HG03565 (cell line): ENCODE measurements around the gene HYCC2.
"Not testable (repeated sequence)": the region's sequence is repeated elsewhere in the genome, so short reads cannot be mapped to it uniquely, and the experiment has no call there.

ENCODE experiments used
- ATAC-seq: cut with Tn5 transposase; IDR thresholded peaks from one replicate; pipeline ENCODE4 v1.9.1; 2021; ENCODE audit warnings: mild to moderate bottlenecking, moderate library complexity; ENCODE audit not compliant: unreplicated experiment

Gene HYCC2

DNA sequence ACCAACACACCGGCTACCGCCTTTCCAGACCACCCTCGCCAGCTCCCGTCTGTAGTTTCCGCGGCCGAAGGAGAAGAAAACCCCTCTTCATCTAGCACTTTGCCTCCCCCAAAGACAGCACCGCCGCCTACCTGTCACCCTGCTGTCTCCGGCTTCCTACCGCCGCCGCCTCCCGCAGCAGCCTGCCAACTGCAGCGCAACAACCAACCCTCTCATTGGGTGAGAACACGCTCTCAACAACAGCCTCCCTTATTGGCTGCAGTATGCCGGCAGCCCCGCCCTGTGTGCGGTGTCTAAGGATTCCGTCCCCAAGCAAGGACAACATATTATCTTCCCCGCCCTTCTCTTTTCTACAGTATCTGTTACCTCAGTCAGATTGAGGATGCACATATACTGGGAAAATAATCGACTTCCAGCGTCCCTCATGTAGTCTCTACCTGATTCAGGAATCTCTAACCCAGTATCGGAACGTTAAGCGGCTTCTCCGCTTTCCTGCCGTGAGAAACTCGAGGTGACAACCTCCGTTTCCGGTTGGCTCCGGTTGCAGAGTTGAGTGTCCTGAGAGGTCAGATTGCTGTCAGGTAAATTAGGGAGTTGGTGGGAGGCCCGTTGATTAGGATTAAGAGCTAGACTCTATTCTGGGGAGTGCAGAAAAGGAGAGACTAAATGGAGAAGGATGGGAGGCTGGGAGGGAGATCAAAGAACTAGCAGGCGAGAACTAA, at the start of gene HYCC2, which contains the start of gene NDUFB3:
TSS of gene HYCC2 (minus strand) at position 193 of the 722 bp plus-strand sequence. CDS start 47,662 bp downstream, outside the sequence.
TSS of gene NDUFB3 (plus strand) at position 523 of the 722 bp plus-strand sequence. CDS start 6,882 bp downstream, outside the sequence.
- peak; percentile 95 for ATAC-seq

DNA sequence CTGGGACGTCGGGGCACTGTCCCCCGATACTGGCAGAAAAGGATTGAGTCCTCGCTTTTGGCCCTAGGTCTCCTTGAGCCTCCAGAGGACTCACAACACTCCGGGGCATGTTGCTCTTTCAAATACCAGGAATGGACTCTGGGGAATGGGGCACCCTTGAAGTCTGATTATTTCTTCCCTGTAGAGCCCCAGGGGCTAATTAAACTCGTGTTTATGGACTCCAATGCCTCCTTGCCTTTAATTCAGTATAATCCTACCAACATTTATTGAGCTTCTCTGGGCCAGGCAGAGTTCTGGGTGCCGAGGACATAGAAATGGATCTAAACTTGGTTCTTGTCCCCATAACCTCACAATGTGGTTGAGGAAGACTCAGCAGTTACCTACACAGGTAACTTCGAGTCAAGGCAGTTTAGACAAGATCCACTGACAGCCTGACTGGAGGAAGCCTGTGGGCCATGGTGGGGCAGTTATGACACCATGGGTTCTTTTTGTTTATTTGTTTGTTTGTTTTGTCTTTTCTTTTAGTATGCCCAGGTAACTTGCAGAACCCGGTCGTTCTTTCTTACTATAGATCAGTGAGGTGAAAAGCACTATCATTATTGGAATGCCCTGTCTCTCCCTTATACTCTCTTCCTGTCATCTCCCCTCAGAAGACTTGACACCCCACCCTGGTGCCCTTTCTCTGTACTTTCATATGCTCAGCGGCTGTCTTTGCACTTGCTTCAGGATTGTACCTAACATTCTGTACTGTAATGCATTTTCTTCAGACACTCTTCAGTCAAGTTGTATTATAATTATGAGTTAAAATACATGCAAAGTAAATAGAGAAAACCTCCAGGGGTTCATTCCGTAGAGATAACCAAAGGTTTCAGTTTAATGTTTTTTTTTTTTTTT, 47.7 kb upstream of the HYCC2 start:
- no peak for ATAC-seq

DNA sequence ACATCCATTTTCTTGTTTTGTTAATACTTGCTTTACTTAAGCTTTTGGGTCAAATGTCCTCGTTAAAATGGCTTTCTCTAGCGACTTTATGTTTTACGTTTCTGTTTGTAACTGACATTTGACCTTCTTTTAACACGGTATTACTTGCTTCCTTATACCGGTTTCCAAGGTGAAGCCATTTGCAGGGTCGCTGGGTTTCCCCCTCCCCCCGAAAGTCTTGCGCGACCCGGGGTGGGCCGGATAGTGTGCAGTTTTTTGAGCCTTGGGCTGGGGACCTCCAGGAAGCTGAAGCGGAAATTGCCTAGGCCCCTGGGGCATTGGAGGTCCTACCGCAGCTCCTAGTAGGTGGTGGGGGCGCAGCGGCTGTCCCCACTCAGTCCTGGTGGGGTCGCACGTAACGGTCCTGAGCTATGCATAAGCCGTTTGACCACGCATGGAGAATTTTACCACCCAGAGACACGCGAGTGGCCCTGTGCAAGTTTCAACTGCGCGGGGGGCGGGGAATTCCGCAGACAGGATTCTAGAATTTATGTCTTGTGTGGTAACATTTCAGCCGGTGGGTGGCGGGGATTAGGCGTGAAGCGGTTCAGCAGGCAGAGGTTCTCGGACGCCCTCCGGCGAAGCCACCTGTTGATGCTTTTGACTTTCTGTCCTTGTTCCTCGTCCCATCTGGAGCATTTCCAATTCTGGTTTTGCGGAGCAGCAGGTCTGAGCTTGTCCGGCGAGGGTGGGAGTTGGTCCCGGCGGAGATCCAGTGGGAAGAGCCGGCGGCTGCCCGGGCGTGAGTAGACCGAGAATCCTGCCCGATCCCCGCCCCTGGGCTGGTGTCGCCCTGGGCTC, 46.9 kb upstream of the HYCC2 start:
- ATAC-seq, result peak; percentile 31

DNA sequence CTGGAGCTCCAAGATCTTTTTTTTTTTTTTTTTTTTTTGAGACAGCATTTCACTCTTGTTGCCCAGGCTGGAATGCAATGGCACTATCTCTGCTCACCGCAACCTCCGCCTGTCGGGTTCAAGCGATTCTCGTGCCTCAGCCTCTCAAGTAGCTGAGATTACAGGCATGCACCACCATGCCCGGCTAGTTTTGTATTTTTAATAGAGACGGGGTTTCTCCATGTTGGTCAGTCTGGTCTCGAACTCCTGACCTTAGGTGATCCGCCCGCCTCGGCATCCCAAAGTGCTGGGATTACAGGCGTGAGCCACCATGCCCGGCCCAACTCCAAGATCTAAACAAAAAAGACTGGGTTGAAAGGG, 46.2 kb upstream of the HYCC2 start:
- ATAC-seq, result not testable (repeated sequence)

DNA sequence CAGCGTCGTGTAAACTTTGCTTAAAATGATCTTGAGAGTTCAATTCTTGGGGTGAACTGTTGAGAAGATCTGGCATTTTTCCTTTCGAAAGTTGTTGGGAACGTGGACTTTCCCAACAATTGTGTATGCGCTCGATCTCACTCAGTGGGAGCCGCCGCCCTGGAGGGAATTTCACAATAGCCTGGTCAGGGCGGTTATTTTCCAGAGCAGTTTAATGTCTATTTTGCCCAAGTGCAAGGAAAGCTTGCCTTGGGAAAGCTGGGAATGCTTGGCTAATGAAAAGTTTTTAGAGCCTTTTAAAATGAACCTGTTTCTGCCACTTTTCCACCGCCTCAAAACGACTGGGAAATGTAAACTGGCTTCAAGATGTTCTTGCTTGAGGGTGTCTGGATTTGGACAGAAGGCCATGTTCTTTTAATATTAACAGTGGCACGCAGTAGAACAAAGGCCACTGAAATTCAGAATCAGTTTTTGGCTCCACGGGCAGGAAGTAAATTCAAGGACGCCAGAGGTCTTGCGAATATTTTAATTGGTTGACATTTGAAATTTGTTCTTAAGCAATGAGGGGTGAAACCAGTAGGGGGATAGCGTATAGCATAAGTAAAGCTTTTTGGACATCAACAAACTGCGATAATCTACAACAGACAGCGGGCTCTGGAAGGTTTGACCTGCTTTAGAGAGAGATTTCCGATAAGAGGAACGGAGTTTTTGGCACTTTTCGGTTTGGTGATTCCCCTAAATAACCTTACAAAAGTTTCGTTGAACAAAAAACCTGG, 45.7 kb upstream of the HYCC2 start:
- peak; percentile 20 for ATAC-seq

DNA sequence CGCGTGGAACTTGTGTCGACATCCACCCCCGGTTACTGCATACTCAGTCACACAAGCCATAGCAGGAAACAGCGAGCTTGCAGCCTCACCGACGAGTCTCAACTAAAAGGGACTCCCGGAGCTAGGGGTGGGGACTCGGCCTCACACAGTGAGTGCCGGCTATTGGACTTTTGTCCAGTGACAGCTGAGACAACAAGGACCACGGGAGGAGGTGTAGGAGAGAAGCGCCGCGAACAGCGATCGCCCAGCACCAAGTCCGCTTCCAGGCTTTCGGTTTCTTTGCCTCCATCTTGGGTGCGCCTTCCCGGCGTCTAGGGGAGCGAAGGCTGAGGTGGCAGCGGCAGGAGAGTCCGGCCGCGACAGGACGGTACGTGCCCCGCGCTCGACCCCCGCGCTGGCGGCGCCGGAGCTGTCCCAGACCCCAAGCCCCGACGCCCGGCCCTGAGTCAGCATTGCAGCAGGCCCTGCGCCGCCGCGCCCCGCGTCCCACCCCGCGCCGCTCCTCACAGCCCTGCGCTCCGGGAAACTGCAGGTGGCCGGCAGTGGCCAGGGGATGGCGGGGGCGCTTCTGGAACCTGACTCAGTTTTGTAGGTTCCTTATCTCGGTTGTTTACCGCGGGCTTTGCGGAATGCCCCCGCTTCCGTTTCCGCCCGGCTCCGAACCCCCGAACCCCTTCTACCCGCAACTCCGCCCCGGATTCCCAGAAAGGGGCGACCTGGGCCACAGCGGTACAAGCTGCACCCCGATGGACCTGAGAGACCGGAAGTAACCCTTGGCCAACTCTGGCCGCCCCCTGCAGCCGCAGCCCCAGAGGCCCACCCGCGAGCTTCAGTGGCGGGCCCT, 44.9 kb upstream of the HYCC2 start, which contains the start of gene CFLAR:
TSS of gene CFLAR (plus strand) at position 50 of the 844 bp plus-strand sequence. CDS start 13,702 bp downstream, outside the sequence.
- peak; percentile 27 for ATAC-seq

DNA sequence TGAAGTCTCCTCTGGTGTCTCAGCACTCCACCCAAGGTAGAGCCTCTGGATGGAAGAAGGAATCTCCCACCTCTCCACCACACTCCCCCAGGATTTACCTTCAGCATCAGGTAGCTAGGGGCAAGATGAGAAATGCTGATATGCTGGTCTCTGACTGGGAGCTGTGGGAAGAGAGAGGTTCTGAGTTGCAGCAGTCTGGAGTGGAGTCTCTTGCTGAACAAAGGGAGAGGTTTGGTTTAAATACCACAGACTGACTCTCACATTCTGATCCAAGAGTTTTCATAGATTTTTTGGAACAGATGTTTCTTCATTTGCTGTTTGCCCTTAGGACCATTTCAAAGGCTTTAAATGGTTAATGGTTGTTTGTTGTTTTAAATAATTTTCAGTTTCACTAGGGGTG, 43.4 kb upstream of the HYCC2 start:
- ATAC-seq, result no peak

DNA sequence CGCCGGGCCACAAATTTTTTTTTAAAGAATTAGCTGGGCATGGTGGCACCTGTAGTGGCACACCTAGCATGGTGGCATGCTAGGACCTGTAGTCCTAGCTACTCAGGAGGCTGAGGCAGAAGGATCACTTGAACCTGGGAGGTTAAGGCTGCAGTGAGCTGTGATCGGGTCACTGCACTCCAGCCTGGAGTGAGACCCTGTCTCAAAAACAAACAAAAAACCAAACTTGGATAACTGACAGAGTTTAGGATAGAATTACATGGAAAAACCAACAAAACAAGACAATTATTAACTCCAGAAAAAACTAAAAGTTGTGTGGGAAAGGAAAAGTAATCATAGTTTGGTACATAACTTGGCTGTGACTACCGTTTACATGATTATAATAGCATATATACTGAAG, 42.9 kb upstream of the HYCC2 start:
- ATAC-seq, result no peak

DNA sequence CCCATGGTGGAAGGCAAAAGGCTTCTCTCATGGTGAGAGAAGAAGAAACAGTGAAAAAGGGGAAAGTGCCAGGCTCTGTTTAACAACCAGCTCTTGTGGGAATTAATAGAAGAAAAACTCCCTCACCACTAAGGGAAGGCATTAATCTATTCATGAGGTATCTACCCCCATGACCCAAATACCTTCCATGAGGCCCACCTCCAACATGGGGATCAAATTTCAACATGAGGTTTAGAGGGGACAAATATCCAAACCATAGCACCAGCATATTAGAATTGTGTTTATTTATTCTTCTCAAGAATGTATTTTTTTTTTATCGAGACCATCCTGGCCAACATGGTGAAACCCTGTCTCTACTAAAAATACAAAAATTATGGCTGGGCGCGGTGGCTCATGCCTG, 39.6 kb upstream of the HYCC2 start:
- ATAC-seq, result no peak

DNA sequence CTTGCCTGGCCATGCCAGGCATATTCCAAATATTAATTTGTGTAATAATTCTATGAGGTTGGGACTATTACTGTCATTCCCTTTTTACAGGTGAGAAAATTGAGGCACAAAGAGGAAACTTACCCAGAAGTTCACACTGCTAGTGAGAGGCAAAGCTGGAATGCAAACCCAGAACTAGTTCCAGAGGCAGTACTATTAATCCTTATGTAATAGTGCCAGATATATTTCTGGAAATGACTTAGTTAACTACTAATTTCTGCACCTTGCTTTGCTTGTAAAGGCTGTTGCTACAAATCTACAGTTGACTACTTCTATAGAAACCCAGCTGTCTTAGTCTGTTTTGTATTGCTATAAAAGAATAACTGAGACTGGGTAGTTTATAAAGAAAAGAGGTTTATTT, 39.1 kb upstream of the HYCC2 start:
- ATAC-seq, result no peak

DNA sequence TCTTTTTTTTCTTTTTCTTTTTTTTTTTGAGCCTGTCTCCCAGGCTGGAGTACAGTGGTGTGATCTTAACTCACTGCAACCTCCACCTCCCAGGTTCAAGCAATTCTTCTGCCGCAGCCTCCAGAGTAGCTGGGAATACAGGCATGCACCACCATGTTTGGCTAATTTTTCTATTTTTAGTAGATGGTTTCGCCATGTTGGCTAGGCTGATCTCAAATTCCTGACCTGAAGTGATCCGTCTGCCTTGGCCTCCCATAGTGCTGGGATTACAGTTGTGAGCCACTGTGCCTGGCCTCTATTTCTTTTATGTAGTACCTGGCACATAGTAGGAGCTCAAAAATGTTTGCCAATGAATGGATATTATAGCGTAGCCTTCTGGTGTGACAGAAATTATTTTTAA, 37.7 kb upstream of the HYCC2 start:
- ATAC-seq, result no peak

DNA sequence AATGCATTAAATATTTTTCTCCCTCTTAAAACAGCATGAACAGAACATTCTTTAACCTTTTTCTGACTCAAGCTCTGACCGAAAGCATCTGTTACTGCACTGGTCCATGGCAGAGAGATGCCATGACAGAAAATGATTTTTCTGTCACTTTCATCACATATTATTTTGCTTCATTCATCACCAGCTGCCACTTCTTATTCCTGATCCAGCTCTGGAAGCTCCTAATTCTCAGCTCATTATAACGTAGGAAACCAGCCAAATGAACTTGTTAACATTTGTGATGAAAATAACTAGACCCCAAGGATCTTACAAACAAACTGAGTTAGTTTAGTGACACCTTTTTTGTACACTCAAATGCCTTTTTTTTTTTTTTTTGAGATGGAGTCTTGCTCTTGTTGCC, 36.9 kb upstream of the HYCC2 start:
- no peak for ATAC-seq

DNA sequence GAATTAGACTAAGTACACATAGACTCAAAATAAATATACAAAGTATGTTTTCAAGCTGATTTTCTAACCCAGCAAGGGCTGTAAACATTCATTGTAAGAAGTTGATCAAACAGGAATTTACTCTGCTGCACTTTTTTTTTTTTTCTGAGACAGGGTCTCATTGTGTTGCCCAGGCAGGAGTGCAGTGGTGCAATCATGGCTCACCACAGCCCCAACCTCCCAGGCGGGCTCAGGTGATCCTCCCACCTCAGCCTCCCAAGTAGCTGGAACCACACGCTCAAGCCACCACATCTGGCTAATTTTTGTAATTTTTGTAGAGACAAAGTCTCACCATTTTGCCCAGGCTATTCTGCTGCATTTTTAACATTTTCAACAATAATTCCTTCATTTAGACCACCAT, 36.2 kb upstream of the HYCC2 start:
- ATAC-seq, result no peak

DNA sequence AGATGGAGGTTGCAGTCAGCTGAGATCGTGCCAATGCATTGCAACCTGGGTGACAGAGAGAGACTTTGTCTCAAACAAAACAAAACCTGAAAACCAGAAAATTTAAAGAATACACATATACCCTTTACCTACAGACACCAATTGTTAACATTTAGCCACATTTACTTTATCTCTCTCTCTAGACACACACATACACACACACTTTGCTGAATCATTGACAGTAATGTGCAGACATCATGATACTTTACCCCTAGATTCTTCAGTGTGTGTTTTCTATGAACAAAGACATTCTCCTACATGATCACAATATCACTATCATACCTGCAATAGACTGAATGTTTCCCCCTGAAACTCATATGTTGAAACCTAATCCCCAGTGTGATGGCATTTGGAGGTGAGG, 34.3 kb upstream of the HYCC2 start:
- no peak for ATAC-seq

DNA sequence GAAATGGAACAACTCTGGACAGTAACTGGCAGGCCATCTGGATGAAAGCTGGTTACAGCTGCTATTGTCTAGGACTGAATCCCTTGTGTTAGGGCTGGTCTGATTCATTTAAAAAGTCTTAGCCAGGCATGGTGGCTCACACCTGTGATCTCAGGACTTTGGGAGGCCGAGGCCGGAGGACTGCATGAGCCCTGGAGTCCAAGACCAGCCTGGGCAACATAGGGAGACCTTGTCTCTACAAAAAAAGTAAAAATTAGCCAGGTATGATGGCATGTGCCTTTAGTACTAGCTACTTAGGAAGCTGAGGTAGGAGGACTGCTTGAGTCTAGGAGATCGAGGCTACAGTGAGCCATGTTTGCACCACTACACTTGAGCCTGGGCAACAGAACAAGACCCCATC, 29.0 kb upstream of the HYCC2 start:
- ATAC-seq, result no peak

DNA sequence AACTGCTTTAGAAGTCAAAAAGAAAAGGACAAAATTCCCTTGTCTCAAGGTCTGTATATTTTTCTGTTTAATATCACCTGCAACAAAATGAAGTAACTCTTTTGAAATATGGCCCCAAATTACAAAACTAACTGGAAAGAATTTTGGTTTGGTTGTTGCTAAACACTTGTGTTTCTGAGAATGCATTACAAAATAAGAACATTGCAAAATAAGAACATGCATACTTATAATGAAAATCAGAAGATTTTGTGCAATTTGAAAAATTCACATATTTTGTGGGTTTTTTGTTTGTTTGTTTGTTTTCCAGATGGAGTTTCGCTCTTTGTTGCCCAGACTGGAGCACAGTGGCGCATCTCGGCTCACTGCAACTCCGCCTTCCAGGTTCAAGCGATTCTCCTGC, 22.1 kb upstream of the HYCC2 start:
- ATAC-seq, result no peak

DNA sequence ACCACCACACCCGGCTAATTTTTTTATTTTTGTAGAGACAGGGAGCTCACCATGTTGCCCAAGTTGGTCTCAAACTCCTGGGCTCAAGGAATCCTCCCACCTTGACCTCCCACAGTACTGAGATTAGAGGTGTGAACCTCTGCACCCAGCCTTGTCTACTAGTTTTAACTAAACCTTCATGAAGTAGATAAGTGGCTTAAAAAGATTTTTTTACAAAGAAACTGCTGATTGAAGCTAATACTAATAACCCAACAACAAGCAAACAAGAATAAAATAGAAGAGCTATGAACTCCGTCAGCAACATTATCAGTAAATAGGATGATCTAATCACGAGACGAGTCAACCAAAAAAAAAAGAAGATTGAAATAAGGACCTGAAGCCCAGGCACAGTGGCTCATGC, 19.1 kb upstream of the HYCC2 start:
- ATAC-seq, result no peak

DNA sequence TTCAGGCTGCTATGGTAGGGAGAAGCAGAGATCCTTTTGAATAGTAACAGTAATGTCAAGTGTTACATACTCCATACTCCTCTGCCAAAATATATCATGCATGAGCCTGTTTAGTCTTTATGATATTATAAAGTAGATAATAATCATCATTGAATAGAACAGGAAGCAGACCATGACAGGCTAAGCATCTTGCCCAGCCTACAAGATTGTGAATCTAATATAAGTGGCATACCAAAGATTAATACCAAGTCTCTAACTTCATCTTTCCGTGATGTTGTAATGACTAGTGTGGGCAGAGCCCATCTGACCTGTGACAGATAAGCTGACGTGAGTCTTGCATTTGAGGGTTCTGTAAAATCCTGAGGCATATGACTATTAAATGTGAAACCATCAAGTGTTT, 13.4 kb upstream of the HYCC2 start:
- ATAC-seq, result no peak

DNA sequence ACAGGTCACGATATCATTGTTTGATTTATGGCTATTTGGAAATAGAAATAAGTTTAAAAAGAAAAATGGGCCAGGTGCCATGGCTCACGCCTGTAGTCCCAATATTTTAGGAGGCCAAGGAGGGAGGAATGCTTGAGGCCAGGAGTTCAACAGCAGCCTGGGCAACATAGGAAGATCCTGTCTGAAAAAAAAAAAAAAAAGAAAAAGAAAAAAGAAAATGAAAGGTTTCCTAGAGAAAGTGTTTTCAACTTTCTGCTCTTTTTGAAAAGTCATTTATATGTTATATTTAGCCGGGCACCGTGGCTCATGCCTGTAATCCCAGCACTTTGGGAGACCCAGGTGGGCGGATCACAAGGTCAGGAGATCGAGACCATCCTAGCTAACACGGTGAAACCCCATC, 3.5 kb upstream of the HYCC2 start:
- no peak for ATAC-seq
